Stimulated activated CD8-positive, alpha-beta memory T cell treated with anti-CD3 and anti-CD28 coated beads, Interleukin-4, amount 100 ng/mL, for 24 hours (primary cell): Measurements from ENCODE around the gene ALDH3B2.
"Not testable (repeated sequence)": the region's sequence is repeated elsewhere in the genome, so short reads cannot be mapped to it uniquely, and the experiment has no call there.

Source experiments
- DNase-seq: peaks from one replicate; pipeline ENCODE4 v3.0.0-alpha.2; 2020; ENCODE audit warnings: low read depth

Gene ALDH3B2

DNA sequence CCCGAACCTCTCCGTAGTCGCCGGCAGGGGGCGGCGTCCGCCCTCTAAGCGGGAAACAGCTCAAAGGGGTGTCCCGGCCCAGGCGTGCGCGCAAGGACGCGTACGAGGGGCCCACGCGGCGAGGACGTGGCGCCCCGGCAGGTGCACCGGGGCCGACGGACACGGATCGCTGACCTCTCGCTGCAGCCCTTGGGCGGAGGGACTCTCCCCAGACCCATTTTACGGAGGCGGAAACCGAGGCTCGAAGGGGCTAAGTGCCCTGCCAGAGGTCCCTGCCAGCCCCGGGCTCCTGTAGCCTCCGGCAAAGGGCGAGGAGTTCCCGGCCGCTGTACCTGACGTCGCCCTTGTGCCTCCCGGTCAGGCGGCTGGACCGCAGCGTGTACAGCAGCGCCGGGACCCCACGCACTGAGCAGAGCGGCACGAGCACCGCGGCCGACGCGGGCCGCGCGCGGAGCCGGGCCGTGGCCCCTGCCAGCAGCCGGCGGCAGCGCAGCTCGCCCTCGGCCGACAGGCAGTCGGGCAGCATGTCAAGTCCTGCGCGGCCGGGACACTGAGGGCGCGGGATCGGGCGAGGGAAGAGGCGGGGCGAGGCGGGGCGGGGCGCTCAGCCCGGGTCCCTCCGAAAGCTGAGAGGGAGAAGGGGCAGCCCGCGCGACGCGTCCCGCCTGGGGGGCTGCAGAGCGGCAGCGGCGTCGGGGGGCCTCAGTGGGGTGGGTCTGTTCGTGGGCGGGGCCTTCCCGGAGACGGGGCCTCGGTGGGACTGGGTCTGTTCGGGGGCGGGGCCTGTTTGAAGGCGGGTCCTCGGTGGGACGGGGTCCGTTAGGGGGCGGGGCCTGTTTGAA is 44.8 kb downstream of the ALDH3B2 start, which contains the start of gene NUDT8:
Gene NUDT8 (minus strand): TSS at position 552 of the 842 bp plus-strand sequence. CDS start 26 bp downstream, at position 526.
- peak; percentile 78 for DNase-seq

DNA sequence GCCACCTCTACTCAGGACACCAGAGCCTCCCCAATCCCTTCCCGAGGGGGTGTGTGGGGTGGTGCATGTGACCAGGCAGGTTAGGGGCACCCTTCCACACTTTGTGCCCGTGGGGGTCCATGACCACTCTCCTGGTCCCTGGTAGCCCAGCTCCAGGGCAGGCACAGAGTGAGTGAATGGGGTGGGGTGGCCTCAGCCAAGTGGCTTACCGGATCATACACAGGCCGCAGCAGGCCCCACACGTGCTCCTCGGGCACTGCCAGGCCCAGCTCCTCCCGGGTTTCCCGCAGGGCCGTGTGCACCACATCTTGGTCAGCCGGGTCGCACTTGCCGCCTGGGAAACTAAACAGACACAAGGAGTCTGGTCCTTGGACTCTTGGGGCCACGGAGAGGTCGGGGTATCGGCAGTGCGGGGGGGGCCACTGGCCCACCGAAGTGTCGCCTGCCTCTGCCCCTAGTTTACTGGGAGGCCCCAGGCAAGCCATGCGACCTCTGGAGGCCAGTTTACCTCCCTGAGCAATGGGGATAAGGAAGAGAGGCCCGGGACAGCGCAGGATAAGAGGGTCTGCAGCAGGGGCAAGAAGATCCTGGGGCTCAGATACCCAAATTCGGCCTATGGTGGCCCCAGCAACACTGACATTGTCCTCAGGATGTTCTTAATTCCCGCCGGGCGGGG is 45.6 kb downstream of the ALDH3B2 start:
- no peak for DNase-seq

DNA sequence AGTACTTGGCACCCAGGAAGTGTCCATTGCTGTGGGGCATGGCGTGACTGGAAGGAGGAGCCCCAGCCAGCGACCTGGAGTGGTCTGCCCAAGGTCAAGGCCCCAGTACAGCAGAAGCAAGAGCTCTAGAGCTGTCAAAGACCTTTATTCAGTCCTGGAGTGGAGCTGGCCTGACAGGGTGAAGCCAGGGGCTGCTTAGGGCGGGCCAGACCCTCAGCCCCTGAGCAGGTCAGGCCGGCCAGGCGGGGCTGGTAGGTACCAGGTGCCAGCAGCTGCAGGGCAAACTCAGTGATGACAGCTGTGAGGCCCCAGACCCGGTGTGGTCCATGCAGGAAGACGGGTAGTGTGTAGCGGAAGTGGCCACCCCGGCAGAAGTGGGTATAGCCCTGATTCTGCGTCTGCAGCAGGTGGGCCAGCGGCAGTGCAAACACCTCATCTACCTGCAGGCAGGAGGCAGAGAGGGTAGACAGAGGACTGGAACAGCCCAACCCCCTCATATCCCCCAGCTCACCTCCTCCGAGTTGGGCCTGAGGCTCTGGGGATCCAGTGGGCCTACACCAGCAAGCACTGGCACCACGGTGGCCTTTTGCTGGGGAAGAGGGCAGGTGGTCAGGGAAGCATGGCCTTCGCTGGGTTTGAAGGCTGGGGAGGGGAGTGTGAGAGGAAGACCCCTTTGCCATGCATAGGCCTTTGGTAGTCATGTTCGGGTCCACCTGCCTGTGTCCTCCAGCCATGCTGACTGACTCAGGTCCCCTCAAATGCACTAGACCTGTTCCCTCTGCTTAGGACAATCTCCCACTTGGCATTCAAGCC is 46.4 kb downstream of the ALDH3B2 start:
- DNase-seq: no peak

DNA sequence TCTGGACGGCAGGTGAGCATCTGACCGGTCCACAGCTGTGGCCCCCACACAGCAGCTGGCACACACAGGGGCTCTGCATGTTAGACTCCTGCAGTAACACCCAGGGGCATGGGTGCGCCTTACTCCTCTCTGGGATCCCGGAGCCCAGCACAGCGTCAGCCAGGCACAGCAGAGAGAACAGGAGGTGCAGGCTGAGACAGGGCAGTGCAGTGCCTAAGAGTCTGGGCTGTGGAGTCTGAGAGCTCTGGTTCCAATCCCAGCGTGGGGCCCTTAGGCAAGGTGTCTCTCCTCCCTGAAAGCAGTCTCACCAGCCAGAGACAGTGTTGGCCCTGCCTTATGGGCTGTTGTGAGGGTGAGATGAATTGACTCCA is 47.0 kb downstream of the ALDH3B2 start:
- DNase-seq: no peak

DNA sequence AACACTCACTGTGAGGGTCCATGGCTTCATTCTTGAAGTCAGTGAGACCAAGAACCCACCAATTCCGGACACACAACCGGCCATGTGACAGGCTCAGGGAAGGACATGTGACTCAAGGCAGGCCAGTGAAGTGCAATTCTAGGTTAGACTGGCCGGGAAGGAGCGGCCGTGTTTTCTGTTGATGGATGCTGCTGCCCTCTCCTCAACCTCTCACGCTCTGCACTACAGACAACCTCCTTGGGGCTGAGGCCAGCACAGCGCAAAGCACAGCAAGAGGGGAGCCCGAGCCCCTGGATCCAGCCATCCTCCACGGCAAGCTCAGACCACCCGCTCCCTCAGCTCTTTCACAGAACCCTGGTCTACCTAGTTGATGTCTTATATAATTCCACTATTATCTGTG is 47.5 kb downstream of the ALDH3B2 start:
- no peak for DNase-seq

DNA sequence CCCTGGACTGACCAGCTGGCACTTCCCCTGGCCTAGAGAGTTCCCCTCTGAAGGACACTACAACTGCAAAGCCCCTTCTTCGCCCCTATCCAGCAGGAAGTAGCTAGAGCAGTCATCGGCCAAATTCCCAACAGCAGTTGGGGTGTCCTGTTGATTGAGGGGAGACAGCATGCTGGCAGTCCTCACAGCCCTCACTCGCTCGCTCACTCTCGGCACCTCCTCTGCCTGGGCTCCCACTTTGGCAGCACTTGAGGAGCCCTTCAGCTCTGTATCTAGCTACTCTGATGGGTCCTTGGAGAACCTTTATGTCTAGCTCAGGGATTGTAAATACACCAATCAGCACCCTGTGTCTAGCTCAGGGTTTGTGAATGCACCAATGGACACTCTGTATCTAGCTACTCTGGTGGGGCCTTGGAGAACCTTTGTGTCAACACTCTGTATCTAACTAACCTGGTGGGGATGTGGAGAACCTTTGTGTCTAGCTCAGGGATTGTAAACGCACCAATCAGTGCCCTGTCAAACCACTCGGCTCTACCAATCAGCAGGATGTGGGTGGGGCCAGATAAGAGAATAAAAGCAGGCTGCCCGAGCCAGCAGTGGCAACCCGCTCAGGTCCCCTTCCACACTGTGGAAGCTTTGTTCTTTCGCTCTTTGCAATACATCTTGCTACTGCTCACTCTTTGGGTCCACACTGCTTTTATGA is 48.1 kb downstream of the ALDH3B2 start:
- not testable (repeated sequence) for DNase-seq

DNA sequence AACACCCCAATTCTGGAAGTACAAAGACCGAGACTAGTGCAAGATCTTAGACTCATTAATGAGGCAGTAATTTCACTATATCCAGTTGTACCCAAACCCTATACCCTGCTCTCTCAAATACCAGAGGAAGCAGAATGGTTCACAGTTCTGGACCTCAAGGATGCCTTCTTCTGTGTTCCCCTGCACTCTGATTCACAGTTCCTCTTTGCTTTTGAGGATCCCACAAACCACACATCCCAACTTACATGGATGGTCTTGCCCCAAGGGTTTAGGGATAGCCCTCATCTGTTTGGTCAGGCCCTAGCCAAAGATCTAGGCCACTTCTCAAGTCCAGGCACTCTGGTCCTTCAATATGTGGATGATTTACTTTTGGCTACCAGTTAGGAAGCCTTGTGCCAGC is 50.6 kb downstream of the ALDH3B2 start:
- DNase-seq: not testable (repeated sequence)

DNA sequence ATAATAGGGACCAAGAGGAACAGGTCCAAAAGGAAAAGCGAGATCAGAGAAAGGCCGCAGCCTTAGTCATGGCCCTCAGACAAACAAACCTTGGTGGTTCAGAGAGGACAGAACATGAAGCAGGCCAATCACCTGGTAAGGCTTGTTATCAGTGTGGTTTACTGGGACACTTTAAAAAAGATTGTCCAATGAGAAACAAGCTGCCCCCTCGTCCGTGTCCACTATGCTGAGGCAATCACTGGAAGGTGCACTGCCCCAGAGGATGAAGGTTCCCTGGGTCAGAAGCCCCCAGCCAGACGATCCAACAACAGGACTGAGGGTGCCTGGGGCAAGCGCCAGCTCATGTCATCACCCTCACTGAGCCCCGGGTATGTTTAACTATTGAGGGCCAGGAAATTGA is 51.5 kb downstream of the ALDH3B2 start:
- not testable (repeated sequence) for DNase-seq

DNA sequence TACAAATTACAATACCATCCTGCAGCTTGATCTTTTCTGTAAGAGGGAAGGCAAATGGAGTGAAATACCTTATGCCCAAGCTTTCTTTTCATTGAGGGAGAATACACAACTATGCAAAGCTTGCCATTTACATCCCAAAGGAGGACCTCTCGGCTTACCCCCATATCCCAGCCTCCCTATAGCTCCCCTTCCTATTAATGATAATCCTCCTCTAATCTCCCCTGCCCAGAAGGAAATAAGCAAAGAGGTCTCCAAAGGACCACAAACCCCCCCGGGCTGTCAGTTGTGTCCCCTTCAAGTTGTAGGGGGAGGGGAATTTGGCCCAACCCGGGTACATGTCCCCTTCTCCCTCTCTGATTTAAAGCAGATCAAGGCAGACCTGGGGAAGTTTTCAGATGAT is 52.5 kb downstream of the ALDH3B2 start:
- not testable (repeated sequence) for DNase-seq

DNA sequence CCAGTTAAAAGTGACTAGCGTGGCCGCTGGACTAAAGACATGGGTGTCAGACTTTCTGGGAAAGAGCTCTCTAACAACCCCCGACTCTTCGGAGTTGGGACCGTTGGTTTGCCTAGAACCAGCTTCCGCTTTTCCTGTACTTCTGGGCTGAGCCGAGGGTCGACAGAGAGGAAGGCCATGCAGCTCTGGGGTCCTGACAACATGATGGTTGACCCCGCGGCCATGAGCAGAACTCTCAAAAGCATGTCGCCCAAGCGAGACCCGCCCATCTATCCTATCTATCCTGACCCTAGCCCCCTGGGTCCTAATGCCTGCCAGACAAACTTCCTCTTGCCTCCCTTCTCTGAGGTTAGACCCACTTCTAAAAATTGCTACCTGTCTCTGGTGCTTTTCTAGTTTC is 53.8 kb downstream of the ALDH3B2 start:
- DNase-seq: not testable (repeated sequence)

DNA sequence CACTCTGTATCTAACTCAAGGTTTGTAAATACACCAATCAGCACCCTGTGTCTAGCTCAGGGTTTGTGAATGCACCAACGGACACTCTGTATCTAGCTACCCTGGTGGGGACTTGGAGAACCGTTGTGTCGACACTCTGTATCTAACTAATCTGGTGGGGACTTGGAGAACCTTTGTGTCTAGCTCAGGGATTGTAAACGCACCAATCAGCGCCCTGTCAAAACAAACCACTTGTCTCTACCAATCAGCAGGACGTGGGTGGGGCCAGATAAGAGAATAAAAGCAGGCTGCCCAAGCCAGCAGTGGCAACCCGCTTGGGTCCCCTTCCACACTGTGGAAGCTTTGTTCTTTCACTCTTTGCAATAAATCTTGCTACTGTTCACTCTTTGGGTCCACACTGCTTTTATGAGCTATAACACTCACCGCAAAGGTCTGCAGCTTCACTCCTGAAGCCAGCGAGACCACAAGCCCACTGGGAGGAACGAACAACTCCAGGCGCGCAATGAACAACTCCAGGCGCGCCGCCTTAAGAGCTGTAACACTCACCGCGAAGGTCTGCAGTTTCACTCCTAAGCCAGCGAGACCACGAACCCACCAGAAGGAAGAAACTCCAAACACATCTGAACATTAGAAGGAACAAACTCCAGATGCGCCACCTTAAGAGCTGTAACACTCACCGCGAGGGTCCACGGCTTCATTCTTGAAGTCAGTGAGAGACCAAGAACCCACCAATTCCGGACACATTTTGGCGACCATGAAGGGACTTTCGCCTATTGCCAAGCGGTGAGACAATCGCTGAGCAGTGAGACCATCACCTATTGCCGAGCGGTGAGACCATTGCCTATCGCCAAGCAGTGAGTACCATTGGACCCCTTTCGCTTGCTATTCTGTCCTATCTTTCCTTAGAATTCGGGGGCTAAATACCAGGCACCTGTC is 54.5 kb downstream of the ALDH3B2 start:
- DNase-seq: not testable (repeated sequence)

DNA sequence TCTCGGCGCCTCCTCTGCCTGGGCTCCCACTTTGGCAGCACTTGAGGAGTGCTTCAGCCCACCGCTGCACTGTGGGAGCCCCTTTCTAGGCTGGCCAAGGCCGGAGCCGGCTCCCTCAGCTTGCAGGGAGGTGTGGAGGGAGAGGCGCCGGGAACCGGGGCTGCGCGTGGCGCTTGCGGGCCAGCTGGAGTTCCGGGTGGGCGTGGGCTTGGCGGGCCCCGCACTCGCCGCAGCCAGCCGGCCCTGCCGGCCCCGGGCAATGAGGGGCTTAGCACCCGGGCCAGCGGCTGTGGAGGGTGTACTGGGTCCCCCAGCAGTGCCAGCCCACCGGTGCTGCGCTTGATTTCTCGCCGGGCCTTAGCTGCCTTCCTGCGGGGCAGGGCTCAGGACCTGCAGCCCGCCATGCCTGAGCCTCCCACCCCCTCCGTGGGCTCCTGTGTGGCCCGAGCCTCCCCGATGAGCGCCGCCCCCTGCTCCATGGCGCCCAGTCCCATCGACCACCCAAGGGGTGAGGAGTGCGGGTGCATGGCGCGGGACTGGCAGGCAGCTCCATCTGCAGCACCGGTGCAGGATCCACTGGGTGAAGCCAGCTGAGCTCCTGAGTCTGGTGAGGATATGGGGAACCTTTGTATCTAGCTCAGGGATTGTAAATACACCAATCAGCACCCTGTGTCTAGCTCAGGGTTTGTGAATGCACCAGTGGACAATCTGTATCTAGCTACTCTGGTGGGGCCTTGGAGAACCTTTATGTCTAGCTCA is 55.3 kb downstream of the ALDH3B2 start:
- DNase-seq: not testable (repeated sequence)

DNA sequence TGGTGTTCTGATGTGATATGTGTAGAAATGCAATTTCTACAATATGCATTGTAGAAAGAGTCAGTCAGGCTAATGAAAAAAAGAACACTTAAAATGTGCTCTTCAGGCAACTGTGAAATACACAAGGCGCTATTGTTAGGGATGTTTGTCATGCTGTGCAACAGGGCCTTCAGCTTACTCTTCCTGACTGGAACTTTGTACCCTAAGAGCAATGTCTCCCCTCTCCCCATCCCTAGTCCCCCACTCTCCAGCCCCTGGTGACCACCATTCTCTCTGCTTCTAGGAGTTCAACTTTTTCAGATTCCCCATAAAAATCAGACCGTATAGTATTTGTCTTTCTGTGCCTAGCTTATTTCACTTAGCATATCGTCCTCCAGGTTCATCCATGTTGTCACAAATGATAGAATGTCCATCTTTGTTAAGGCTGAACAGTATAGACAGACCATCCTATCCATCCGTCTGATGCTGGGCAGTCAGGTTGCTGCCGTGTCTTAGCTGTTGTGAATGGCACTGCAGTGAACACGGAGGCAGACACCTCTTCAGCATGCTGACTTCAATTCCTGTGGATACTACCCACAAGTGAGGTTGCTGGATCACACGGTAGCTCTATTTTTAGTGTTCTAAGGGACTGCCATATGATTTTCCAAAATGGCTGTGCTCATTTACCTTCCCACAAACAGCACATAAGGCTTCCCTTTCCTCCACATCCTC is 57.0 kb downstream of the ALDH3B2 start:
- DNase-seq: no peak

DNA sequence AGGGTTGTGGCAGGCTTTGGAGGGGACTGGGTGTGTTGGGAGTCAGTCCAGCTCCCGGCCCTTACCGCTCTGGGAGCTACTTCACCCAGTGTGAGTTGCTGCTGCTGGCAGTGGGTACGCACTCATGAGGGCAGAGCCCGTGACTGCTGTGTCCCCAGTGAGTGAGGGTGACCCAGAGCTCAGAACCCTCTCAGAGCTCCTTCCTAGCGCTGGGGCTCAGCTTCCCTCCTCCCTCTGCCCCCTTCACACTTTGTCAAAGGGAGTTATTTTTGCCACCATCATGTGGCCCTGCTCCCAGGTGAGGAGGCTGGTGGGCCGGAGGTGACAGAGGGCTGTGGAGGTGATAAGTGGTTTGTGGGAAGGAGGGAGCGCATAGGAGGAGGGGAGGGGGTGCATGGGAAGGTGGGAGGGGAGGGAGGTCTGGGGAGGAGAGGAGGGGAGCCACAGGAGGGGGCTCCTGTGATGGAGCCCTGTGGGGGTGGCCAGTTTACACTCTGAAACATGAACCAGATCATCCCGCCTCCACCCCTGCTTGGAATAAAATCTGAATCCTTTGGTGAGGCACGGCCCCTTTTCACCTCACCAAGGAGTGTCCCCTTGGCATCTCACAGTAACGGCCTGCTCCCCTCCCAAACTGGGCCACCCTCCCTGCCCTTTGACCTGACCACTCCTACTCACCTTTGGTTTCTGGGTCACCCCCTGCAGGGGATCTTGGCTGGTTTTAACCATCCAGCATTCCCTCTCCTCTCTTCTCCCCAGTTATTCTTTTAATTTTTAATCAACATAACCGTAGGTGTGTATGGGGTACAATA is 57.8 kb downstream of the ALDH3B2 start:
- no peak for DNase-seq

DNA sequence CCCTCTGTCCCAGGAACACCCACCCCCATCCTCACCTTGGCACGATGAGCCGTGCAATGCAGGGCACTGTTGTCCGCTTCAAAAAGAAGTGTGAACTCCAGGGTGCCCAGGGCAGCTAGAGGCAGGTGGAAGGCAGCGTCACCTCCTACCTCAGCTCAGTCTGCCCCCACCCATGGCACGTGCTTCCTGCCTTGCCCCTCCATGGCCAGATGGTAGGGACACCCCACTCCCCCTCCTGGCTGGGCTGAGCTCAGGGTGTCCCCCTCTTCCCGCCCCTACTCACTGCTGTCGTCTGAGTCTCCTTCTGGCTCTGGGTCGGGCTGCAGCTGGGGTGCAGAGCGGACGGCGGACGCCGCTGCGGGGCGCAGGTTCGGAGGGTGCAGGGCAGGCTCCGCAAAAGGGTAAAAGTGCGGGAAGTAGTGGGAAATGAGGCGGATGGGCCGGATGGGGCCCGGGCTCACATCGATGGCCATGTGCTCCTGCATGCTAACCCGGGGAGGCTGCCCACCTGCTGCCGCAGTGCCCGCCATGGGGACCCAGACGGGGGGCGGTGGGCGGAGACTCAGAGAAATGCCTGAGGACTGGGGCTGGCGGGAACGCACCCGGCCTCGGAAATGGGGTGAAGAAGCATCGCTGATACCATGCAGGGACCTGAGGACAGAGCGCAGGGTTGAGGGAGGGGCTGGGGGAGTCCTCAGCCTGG is 58.5 kb downstream of the ALDH3B2 start:
- DNase-seq: no peak

DNA sequence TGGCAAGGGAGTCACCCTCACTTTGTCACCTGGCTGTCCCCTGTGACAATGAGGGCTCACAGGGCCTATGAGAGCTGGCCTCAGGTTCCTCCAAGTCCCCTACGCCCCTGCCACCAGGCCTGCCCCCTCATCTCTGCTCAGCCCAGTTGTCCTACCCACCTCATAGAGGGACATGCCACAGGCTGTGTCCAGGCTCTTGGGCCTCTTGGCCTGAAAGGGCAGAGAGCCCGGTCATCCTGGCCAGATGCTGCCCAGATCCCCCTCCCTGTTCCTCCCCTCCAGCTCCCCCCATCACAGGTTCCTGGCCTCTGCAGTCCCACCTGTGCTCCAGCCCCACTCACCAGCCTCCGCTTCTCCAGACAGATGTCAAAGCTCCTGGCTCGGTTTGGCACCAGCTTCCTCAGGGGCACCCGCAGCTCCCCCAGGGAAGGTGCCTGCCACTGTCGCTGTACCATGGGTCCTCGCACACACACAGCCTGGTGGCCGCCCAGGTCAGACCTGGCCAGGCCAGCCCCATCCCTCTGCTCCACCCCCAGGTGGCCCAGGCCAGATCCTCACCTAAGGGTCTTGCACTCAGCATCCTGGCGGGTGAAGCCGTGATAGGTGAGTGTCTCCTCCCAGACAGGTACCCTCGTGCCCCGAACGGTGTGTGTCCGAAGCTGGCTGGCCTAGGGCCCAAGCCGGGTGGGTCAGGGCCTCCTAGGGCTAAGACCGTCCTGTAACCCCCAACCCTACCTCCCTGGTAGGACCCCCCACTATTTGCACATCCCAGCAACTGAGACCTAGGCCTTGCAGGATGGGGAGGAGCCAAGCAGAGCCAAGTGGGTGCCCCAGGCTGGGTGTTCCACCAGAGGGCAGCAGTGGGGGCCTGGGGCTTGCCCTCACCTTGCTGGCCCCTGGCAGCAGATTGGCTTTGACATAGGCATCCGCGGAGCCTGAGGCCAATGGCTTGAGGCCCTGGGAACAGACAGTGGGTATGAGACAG is 59.4 kb downstream of the ALDH3B2 start:
- DNase-seq: no peak
